PC-3 (cell line): ENCODE results near the gene LGALS13. TPM values are rescaled to one million over a fixed set of nuclear protein-coding genes. Genes with fewer than 3 reads are reported as not detected.
A peak's percentile ranks its signal among the peaks of the same experiment; 100 is the strongest.

Source experiments
- ATAC-seq: fragments of 200-7000 bp; cut with Tn5 transposase; 2 replicates; pipeline ENCODE4 v1.9.1; 2020; ENCODE audit warnings: mild to moderate bottlenecking, moderate library complexity
- BruUV-seq: library from RNA; stranded (reverse); fragments of 400-500 nt; replicated peaks from 2 replicates; lab custom pipeline; 2021; lab: Mats Ljungman, UMichigan
- CTCF ChIA-PET: fragments of 300-600 bp; sonication (Branson Sonifier 250); formaldehyde crosslinking; loops from one replicate; lab custom pipeline; 2022; ENCODE audit warnings: antibody characterized with exemption; lab: Charles Lee
- POLR2A ChIA-PET: fragments of 300-600 bp; sonication (Branson Sonifier 250); formaldehyde crosslinking; loops from one replicate; lab custom pipeline; 2022; ENCODE audit warnings: antibody characterized with exemption; ENCODE audit not compliant: unreplicated experiment; lab: Charles Lee
- DNase-seq: peaks from one replicate; pipeline ENCODE4 v3.0.0-alpha.2; 2015
- H2AFZ ChIP-seq: fragments of 300-600 bp; sonication (generic); 2 replicates; pipeline ENCODE4 v1.6.0; 2016; ENCODE audit warnings: antibody characterized with exemption, low read length
- H3F3A ChIP-seq: fragments of 300-600 bp; sonication (generic); one replicate; pipeline ENCODE4 v1.6.0; 2017; ENCODE audit warnings: antibody characterized with exemption, low read length, control low read depth, mild to moderate bottlenecking; ENCODE audit not compliant: unreplicated experiment
- H3K27ac ChIP-seq: fragments of 300-600 bp; sonication (generic); 2 replicates; pipeline ENCODE4 v1.5.1; 2016; ENCODE audit warnings: mild to moderate bottlenecking, low read length
- H3K27me3 ChIP-seq: fragments of 300-600 bp; sonication (generic); 2 replicates; pipeline ENCODE4 v1.6.1; 2016; ENCODE audit warnings: low read length, mixed read lengths
- H3K36me3 ChIP-seq: fragments of 300-600 bp; sonication (generic); 2 replicates; pipeline ENCODE4 v1.6.1; 2016; ENCODE audit warnings: low read depth, mixed run types, low read length, mixed read lengths
- H3K4me1 ChIP-seq: fragments of 300-600 bp; sonication (generic); 2 replicates; pipeline ENCODE4 v1.5.1; 2016; ENCODE audit warnings: low read length; ENCODE audit not compliant: insufficient read depth
- H3K4me2 ChIP-seq: fragments of 300-600 bp; sonication (generic); 2 replicates; pipeline ENCODE4 v1.6.0; 2016; ENCODE audit warnings: low read length
- H3K4me3 ChIP-seq: fragments of 300-600 bp; sonication (generic); 2 replicates; pipeline ENCODE4 v1.5.1; 2016; ENCODE audit warnings: mild to moderate bottlenecking, low read length, mixed read lengths
- H3K79me2 ChIP-seq: fragments of 300-600 bp; sonication (generic); 2 replicates; pipeline ENCODE4 v1.6.1; 2017; ENCODE audit warnings: low read length, mixed read lengths
- H3K9ac ChIP-seq: fragments of 300-600 bp; sonication (generic); 2 replicates; pipeline ENCODE4 v1.6.0; 2016; ENCODE audit warnings: mild to moderate bottlenecking, low read length
- H3K9me2 ChIP-seq: fragments of 300-600 bp; sonication (generic); replicated peaks from 2 replicates; pipeline ENCODE4 v1.6.1; 2016; ENCODE audit warnings: mixed run types, low read length, mixed read lengths
- H3K9me3 ChIP-seq: fragments of 300-600 bp; sonication (generic); 2 replicates; pipeline ENCODE4 v1.6.1; 2016; ENCODE audit warnings: low read length, mixed read lengths
- H4K20me1 ChIP-seq: fragments of 300-600 bp; sonication (generic); 2 replicates; pipeline ENCODE4 v1.6.1; 2016; ENCODE audit warnings: low read length, mixed read lengths
- EZH2 ChIP-seq: fragments of 300-600 bp; sonication (generic); IDR thresholded peaks from one replicate; pipeline ENCODE4 v1.6.1; 2017; ENCODE audit warnings: antibody characterized with exemption, mild to moderate bottlenecking, low read length; ENCODE audit not compliant: unreplicated experiment
- EZH2phosphoT487 ChIP-seq: fragments of 300-600 bp; sonication (generic); IDR thresholded peaks from 2 replicates; pipeline ENCODE4 v1.6.1; 2018; ENCODE audit warnings: mild to moderate bottlenecking, antibody characterized with exemption, low read length, borderline replicate concordance
- intact Hi-C: fragments of 100-400 bp; cut with micrococcal nuclease; formaldehyde crosslinking; loops from 2 replicates; pipeline ENCODE4 v1.9.0; 2023
- total RNA-seq: library from RNA; depleted of rRNA; stranded (reverse); fragments of >200 nt; gene quantifications from 2 replicates; pipeline ENCODE4 v1.2.3, GENCODE V29; 2014
- TF ChIP-seq, protein P1 (sequence below): fragments of 300-600 bp; sonication (generic); conservative IDR thresholded peaks from 2 replicates; pipeline ENCODE4 v1.5.1; 2017; ENCODE audit warnings: antibody characterized with exemption, low read depth, mild to moderate bottlenecking, low read length

LGALS13 gene
- total RNA-seq, 1 experiment from 2014 or later = not detected

DNA sequence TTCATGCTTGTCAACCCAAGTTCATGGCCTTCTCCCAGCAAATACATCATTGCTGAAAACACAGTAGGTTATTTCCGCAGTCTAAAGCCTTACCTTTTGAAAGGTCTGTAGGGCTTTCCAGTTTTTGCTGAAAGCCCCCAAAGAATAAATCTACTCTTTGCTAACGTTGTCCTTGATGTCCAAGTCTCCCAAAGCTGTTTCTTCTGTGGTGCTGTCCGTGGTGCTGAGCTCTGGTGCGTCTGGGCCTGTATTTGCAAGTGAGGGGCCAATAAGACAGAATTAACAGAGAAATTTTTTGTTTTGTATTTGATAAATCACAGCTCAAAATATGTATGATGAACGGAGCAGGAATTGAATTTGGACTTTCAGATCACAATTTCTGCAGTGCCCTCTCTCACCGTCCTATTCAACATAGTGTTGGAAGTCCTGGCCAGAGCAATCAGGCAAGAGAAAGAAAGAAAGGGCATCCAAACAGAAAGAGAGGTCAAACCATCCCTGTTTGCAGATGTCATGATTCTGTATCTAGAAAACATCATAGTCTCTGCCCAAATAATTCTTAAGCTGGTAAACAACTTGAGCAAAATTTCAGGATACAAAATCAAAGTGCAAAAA is 43.6 kb downstream of the LGALS13 start:
- Histone ChIP-seq H4K20me1 (no peaks in the 10 kb centered on the region), H3K9me3 (no peaks in the 10 kb centered on the region), H3K4me3 (no peak overlapping the region), H3K27me3 (peaks cover 4% of the 10 kb centered on the region; the same call in 1 of the 2 replicates), H3K4me1 (no peaks in the 10 kb centered on the region), H3K9me2 (no peaks in the 10 kb centered on the region), H3K79me2 (no peaks in the 10 kb centered on the region), H3K27ac (no peak overlapping the region), H3K9ac (no peak overlapping the region), H2AFZ (no peak overlapping the region), H3K36me3 (no peaks in the 10 kb centered on the region), H3F3A (no peaks in the 10 kb centered on the region), H3K4me2 (no peak overlapping the region)
- BruUV-seq = no TSS peak
- peak; percentile 22 for DNase-seq
- POLR2A ChIA-PET = no interaction called here
- intact Hi-C loops = no loop called here
- TF ChIP-seq EZH2phosphoT487 (no peak), EZH2 (no peak)
- TF ChIP-seq, protein P1, sequence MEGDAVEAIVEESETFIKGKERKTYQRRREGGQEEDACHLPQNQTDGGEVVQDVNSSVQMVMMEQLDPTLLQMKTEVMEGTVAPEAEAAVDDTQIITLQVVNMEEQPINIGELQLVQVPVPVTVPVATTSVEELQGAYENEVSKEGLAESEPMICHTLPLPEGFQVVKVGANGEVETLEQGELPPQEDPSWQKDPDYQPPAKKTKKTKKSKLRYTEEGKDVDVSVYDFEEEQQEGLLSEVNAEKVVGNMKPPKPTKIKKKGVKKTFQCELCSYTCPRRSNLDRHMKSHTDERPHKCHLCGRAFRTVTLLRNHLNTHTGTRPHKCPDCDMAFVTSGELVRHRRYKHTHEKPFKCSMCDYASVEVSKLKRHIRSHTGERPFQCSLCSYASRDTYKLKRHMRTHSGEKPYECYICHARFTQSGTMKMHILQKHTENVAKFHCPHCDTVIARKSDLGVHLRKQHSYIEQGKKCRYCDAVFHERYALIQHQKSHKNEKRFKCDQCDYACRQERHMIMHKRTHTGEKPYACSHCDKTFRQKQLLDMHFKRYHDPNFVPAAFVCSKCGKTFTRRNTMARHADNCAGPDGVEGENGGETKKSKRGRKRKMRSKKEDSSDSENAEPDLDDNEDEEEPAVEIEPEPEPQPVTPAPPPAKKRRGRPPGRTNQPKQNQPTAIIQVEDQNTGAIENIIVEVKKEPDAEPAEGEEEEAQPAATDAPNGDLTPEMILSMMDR = no peak
- CTCF ChIA-PET = interaction anchor here (0.6 kb wide), 1 partner anchor 19 kb away, joined by 4 read pairs; no protein-coding TSS in a partner anchor
- ATAC-seq = no peak

DNA sequence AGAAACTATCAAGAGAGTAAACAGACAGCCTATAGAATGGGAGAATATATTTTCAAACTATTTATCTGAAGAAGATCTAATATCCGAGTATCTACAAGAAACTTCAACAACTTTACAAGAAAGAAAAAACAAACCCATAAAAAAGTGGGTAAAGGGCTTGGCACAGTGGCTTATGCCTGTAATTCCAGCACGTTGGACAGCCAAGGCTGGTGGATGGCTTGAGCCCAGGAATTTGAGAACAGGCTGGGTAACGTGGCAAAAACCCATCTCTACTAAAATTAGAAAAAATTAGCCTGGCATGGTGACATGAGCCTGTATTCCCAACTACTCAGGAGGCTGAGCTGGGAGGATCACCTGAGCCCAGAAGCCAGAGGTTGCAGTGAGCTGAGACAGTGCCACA is 45.6 kb downstream of the LGALS13 start:
- Histone ChIP-seq H3K4me2 (no peak overlapping the region), H3K79me2 (no peaks in the 10 kb centered on the region), H3K4me1 (no peaks in the 10 kb centered on the region), H3K9me2 (no peaks in the 10 kb centered on the region), H3K36me3 (no peaks in the 10 kb centered on the region), H3K9me3 (no peaks in the 10 kb centered on the region), H2AFZ (no peak overlapping the region), H4K20me1 (no peaks in the 10 kb centered on the region), H3F3A (no peaks in the 10 kb centered on the region), H3K4me3 (no peak overlapping the region), H3K27me3 (no peaks in the 10 kb centered on the region), H3K9ac (no peak overlapping the region), H3K27ac (no peak overlapping the region)
- CTCF ChIA-PET = no interaction called here
- POLR2A ChIA-PET = no interaction called here
- no peak for TF ChIP-seq EZH2phosphoT487
- TF ChIP-seq, protein P1 = no peak
- no peak for TF ChIP-seq EZH2
- BruUV-seq = no TSS peak
- DNase-seq = no peak
- intact Hi-C loops = no loop called here
- ATAC-seq = no peak

DNA sequence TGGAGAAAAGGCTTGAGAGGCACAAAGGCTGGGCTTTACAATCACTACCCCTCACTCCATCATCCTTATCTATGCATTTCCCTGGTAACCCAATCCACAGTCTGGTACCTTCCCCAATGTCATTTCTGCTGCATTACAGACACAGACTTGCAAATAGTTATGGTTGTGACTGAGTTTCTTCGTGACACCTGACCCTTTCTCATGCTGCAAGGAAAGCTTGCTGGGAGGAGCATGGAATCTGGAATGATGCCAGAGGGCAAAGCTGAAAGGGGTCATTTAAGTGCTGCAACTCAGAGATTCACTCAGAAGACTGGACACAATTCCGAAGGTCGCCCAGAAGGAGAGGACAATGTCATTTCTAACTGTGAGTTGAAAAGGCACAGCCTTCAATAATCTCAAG is 53.3 kb downstream of the LGALS13 start, which contains the start of gene LGALS16:
TSS of gene LGALS16 (plus strand) at position 301 of the 400 bp plus-strand sequence. CDS start at position 350, 49 bp downstream.
- Histone ChIP-seq H3K9ac (no peak within 1 kb of the TSS), H3K4me3 (no peak within 1 kb of the TSS), H2AFZ (no peak within 1 kb of the TSS), H3K27ac (no peak within 1 kb of the TSS), H4K20me1 (no peaks in the 10 kb centered on the region), H3K27me3 (peaks cover 16% of the 10 kb centered on the region; the same call in 1 of the 2 replicates), H3K9me2 (no peaks in the 10 kb centered on the region), H3K4me1 (no peaks in the 10 kb centered on the region), H3K36me3 (no peaks in the 10 kb centered on the region), H3K9me3 (no peaks in the 10 kb centered on the region), H3K79me2 (no peaks in the 10 kb centered on the region), H3K4me2 (no peak within 1 kb of the TSS), H3F3A (no peaks in the 10 kb centered on the region)
- intact Hi-C loops = no loop called here
- no peak for ATAC-seq
- DNase-seq = no peak
- BruUV-seq = no TSS peak
- ChIA-PET CTCF (no interaction called here), POLR2A (no interaction called here)
- TF ChIP-seq, protein P1 = no peak
- no peak for TF ChIP-seq EZH2
- TF ChIP-seq EZH2phosphoT487 = no peak
